GM23338 (cell line): ENCODE results near the gene IER5. TPM values are rescaled to one million over a fixed set of nuclear protein-coding genes. Genes with fewer than 3 reads are reported as not detected.

Experiments
- ATAC-seq: fragments of 200-7000 bp; cut with Tn5 transposase; 3 replicates; pipeline ENCODE4 v1.9.1; 2020
- DNase-seq: peaks from one replicate; pipeline ENCODE4 v3.0.0-alpha.2; 2015; ENCODE audit warnings: low spot score
- H2AFZ ChIP-seq: fragments of 200-600 bp; sonication (generic); 2 replicates; pipeline ENCODE4 v1.8.0; 2016; ENCODE audit warnings: antibody characterized with exemption, mild to moderate bottlenecking, moderate library complexity
- H3F3A ChIP-seq: fragments of 200-600 bp; sonication (generic); replicated peaks from 2 replicates; pipeline ENCODE4 v1.8.0; 2017; ENCODE audit warnings: antibody characterized with exemption, mixed run types, low read depth
- H3K27ac ChIP-seq: fragments of 200-600 bp; sonication (generic); 2 replicates; pipeline ENCODE4 v1.6.1; 2016; ENCODE audit warnings: low read depth
- H3K27me3 ChIP-seq: fragments of 200-600 bp; sonication (generic); 2 replicates; pipeline ENCODE4 v1.8.0; 2016; ENCODE audit warnings: mild to moderate bottlenecking, mixed run types, moderate library complexity; ENCODE audit not compliant: insufficient read depth
- H3K36me3 ChIP-seq: fragments of 200-600 bp; sonication (generic); 2 replicates; pipeline ENCODE4 v1.8.0; 2016; ENCODE audit warnings: mild to moderate bottlenecking; ENCODE audit not compliant: insufficient read depth
- H3K4me1 ChIP-seq: fragments of 200-600 bp; sonication (generic); 2 replicates; pipeline ENCODE4 v1.8.0; 2016; ENCODE audit warnings: mild to moderate bottlenecking, moderate library complexity; ENCODE audit not compliant: insufficient read depth
- H3K4me2 ChIP-seq: fragments of 200-600 bp; sonication (generic); 2 replicates; pipeline ENCODE4 v1.7.1; 2017; ENCODE audit warnings: mixed run types
- H3K4me3 ChIP-seq: fragments of 200-600 bp; sonication (generic); 2 replicates; pipeline ENCODE4 v1.6.1; 2016; ENCODE audit warnings: mixed run types
- H3K79me2 ChIP-seq: fragments of 200-600 bp; sonication (generic); replicated peaks from 2 replicates; pipeline ENCODE4 v1.8.0; 2017; ENCODE audit warnings: mild to moderate bottlenecking; ENCODE audit not compliant: insufficient read depth
- H3K9me2 ChIP-seq: fragments of 200-600 bp; sonication (generic); 2 replicates; pipeline ENCODE4 v1.8.0; 2017; ENCODE audit not compliant: insufficient read depth
- H4K20me1 ChIP-seq: fragments of 200-600 bp; sonication (generic); replicated peaks from 2 replicates; pipeline ENCODE4 v1.8.0; 2017; ENCODE audit warnings: mild to moderate bottlenecking; ENCODE audit not compliant: insufficient read depth
- H3K27ac Mint-ChIP-seq: 2 replicates; pipeline ENCODE4 v1.8.0; 2020; ENCODE audit warnings: inconsistent platforms, mild to moderate bottlenecking, moderate library complexity, mixed read lengths
- H3K27me3 Mint-ChIP-seq: 3 replicates; pipeline ENCODE4 v1.8.0; 2022; ENCODE audit warnings: low read depth, mild to moderate bottlenecking, moderate library complexity, mixed read lengths, inconsistent platforms; ENCODE audit not compliant: insufficient read depth, poor library complexity
- H3K36me3 Mint-ChIP-seq: 3 replicates; pipeline ENCODE4 v1.8.0; 2021; ENCODE audit warnings: low read depth, mild to moderate bottlenecking, inconsistent platforms, moderate library complexity, mixed read lengths
- H3K4me1 Mint-ChIP-seq: 3 replicates; pipeline ENCODE4 v1.8.0; 2020; ENCODE audit warnings: mild to moderate bottlenecking, inconsistent platforms, mixed read lengths
- H3K4me3 Mint-ChIP-seq: 3 replicates; pipeline ENCODE4 v1.8.0; 2021; ENCODE audit warnings: moderate library complexity, mild to moderate bottlenecking, inconsistent platforms, mixed read lengths
- H3K9me3 Mint-ChIP-seq: 3 replicates; pipeline ENCODE4 v1.8.0; 2020; ENCODE audit warnings: moderate library complexity, mild to moderate bottlenecking, inconsistent platforms, mixed read lengths
- CREB1 ChIP-seq: fragments of 250-450 bp; sonication (Bioruptor Pico); IDR thresholded peaks from 2 replicates; pipeline ENCODE4 v1.5.0; 2020; ENCODE audit warnings: low read depth, mild to moderate bottlenecking, moderate library complexity
- CTCF ChIP-seq, 2 experiments: fragments of 200-600 bp in 1 of 2; sonication (generic) in 1 of 2; conservative IDR thresholded peaks; 2 replicates each; pipeline versions ENCODE4 v1.5.1 to v1.6.1; 2016 to 2017; ENCODE audit warnings: antibody characterized with exemption in 2 of 2, low read depth in 2 of 2, mild to moderate bottlenecking in 2 of 2, moderate library complexity in 1 of 2
- ETS1 ChIP-seq: IDR thresholded peaks from 2 replicates; pipeline ENCODE4 v1.6.1; 2016; ENCODE audit warnings: antibody characterized with exemption
- EZH2 ChIP-seq: fragments of 200-600 bp; sonication (generic); IDR thresholded peaks from one replicate; pipeline ENCODE4 v1.8.0; 2017; ENCODE audit warnings: antibody characterized with exemption, mild to moderate bottlenecking, low read depth; ENCODE audit not compliant: unreplicated experiment
- EZH2phosphoT487 ChIP-seq: fragments of 200-600 bp; sonication (generic); IDR thresholded peaks from one replicate; pipeline ENCODE4 v1.8.1; 2018; ENCODE audit warnings: antibody characterized with exemption; ENCODE audit not compliant: unreplicated experiment
- JUNB ChIP-seq: IDR thresholded peaks from one replicate; pipeline ENCODE4 v1.6.1; 2016; ENCODE audit warnings: antibody characterized with exemption; ENCODE audit not compliant: unreplicated experiment
- NANOG ChIP-seq: IDR thresholded peaks from 2 replicates; pipeline ENCODE4 v1.6.1; 2016; ENCODE audit warnings: antibody characterized with exemption, borderline replicate concordance
- POLR2AphosphoS5 ChIP-seq: IDR thresholded peaks from 2 replicates; pipeline ENCODE4 v1.6.1; 2016; ENCODE audit warnings: antibody characterized with exemption, low read depth
- STAT1 ChIP-seq: IDR thresholded peaks from one replicate; pipeline ENCODE4 v1.6.1; 2016; ENCODE audit warnings: antibody characterized with exemption; ENCODE audit not compliant: unreplicated experiment
- ZNF114 ChIP-seq: fragments of 250-450 bp; sonication (Bioruptor Pico); IDR thresholded peaks from 2 replicates; pipeline ENCODE4 v1.5.0; 2020; ENCODE audit warnings: mild to moderate bottlenecking, moderate library complexity
- ZNF331 ChIP-seq: fragments of 250-450 bp; sonication (Bioruptor Pico); IDR thresholded peaks from 2 replicates; pipeline ENCODE4 v1.5.0; 2020; ENCODE audit warnings: low read depth, mild to moderate bottlenecking, moderate library complexity
- polyA plus RNA-seq: library from polyadenylated mRNA; unstranded; fragments of >200 nt; fragmentation: Nextera tagmentation; extraction: Ambion mirVana; gene quantifications from 2 replicates; pipeline ENCODE4 v1.2.1, GENCODE V29; 2016
- total RNA-seq: library from RNA; depleted of rRNA; stranded (reverse); fragments of >200 nt; shearing (Covaris generic); gene quantifications from 2 replicates; pipeline ENCODE4 v1.2.3, GENCODE V29; 2014
- TF ChIP-seq, protein P1 (sequence below): IDR thresholded peaks from one replicate; pipeline ENCODE4 v1.6.1; 2018; ENCODE audit warnings: antibody characterized with exemption; ENCODE audit not compliant: unreplicated experiment
- TF ChIP-seq, protein P2 (sequence below): fragments of 250-450 bp; sonication (Bioruptor Pico); IDR thresholded peaks from 2 replicates; pipeline ENCODE4 v1.5.0; 2020; ENCODE audit warnings: mild to moderate bottlenecking, moderate library complexity

Gene IER5
- total and polyA plus RNA-seq, 2 experiments from 2014 or later, result 3.8 to 9.5 TPM

GRCh38 chr1:181059435-181059834, 29.1 kb upstream of the IER5 start:
- Histone ChIP-seq H3K4me3 (no peak overlapping the region), H2AFZ (no peak overlapping the region), H3K9me2 (0 out of 2 replicates have a peak, but pooled peaks cover 12% of the 10 kb centered on the region), H3K4me1 (peaks cover 11% of the 10 kb centered on the region; the same call in 1 of the 2 replicates), H3F3A (no peaks in the 10 kb centered on the region), H3K27me3 (no peaks in the 10 kb centered on the region), H3K4me2 (no peak overlapping the region), H4K20me1 (no peaks in the 10 kb centered on the region), H3K36me3 (no peaks in the 10 kb centered on the region), H3K27ac (no peak overlapping the region), H3K79me2 (no peaks in the 10 kb centered on the region)
- Mint-ChIP-seq H3K4me1 (peaks cover 11% of the 10 kb centered on the region; the same call in 2 of the 3 replicates), H3K9me3 (no peaks in the 10 kb centered on the region), H3K36me3 (no peaks in the 10 kb centered on the region), H3K27me3 (no peaks in the 10 kb centered on the region), H3K27ac (no peak overlapping the region), H3K4me3 (no peak overlapping the region)
- ATAC-seq (no peak), DNase-seq (no peak)
- TF ChIP-seq, protein P1, sequence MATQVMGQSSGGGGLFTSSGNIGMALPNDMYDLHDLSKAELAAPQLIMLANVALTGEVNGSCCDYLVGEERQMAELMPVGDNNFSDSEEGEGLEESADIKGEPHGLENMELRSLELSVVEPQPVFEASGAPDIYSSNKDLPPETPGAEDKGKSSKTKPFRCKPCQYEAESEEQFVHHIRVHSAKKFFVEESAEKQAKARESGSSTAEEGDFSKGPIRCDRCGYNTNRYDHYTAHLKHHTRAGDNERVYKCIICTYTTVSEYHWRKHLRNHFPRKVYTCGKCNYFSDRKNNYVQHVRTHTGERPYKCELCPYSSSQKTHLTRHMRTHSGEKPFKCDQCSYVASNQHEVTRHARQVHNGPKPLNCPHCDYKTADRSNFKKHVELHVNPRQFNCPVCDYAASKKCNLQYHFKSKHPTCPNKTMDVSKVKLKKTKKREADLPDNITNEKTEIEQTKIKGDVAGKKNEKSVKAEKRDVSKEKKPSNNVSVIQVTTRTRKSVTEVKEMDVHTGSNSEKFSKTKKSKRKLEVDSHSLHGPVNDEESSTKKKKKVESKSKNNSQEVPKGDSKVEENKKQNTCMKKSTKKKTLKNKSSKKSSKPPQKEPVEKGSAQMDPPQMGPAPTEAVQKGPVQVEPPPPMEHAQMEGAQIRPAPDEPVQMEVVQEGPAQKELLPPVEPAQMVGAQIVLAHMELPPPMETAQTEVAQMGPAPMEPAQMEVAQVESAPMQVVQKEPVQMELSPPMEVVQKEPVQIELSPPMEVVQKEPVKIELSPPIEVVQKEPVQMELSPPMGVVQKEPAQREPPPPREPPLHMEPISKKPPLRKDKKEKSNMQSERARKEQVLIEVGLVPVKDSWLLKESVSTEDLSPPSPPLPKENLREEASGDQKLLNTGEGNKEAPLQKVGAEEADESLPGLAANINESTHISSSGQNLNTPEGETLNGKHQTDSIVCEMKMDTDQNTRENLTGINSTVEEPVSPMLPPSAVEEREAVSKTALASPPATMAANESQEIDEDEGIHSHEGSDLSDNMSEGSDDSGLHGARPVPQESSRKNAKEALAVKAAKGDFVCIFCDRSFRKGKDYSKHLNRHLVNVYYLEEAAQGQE, result no peak
- TF ChIP-seq EZH2phosphoT487, result no peak
- TF ChIP-seq ZNF114 (CRISPR knock-in tag), result no peak
- TF ChIP-seq, protein P2, sequence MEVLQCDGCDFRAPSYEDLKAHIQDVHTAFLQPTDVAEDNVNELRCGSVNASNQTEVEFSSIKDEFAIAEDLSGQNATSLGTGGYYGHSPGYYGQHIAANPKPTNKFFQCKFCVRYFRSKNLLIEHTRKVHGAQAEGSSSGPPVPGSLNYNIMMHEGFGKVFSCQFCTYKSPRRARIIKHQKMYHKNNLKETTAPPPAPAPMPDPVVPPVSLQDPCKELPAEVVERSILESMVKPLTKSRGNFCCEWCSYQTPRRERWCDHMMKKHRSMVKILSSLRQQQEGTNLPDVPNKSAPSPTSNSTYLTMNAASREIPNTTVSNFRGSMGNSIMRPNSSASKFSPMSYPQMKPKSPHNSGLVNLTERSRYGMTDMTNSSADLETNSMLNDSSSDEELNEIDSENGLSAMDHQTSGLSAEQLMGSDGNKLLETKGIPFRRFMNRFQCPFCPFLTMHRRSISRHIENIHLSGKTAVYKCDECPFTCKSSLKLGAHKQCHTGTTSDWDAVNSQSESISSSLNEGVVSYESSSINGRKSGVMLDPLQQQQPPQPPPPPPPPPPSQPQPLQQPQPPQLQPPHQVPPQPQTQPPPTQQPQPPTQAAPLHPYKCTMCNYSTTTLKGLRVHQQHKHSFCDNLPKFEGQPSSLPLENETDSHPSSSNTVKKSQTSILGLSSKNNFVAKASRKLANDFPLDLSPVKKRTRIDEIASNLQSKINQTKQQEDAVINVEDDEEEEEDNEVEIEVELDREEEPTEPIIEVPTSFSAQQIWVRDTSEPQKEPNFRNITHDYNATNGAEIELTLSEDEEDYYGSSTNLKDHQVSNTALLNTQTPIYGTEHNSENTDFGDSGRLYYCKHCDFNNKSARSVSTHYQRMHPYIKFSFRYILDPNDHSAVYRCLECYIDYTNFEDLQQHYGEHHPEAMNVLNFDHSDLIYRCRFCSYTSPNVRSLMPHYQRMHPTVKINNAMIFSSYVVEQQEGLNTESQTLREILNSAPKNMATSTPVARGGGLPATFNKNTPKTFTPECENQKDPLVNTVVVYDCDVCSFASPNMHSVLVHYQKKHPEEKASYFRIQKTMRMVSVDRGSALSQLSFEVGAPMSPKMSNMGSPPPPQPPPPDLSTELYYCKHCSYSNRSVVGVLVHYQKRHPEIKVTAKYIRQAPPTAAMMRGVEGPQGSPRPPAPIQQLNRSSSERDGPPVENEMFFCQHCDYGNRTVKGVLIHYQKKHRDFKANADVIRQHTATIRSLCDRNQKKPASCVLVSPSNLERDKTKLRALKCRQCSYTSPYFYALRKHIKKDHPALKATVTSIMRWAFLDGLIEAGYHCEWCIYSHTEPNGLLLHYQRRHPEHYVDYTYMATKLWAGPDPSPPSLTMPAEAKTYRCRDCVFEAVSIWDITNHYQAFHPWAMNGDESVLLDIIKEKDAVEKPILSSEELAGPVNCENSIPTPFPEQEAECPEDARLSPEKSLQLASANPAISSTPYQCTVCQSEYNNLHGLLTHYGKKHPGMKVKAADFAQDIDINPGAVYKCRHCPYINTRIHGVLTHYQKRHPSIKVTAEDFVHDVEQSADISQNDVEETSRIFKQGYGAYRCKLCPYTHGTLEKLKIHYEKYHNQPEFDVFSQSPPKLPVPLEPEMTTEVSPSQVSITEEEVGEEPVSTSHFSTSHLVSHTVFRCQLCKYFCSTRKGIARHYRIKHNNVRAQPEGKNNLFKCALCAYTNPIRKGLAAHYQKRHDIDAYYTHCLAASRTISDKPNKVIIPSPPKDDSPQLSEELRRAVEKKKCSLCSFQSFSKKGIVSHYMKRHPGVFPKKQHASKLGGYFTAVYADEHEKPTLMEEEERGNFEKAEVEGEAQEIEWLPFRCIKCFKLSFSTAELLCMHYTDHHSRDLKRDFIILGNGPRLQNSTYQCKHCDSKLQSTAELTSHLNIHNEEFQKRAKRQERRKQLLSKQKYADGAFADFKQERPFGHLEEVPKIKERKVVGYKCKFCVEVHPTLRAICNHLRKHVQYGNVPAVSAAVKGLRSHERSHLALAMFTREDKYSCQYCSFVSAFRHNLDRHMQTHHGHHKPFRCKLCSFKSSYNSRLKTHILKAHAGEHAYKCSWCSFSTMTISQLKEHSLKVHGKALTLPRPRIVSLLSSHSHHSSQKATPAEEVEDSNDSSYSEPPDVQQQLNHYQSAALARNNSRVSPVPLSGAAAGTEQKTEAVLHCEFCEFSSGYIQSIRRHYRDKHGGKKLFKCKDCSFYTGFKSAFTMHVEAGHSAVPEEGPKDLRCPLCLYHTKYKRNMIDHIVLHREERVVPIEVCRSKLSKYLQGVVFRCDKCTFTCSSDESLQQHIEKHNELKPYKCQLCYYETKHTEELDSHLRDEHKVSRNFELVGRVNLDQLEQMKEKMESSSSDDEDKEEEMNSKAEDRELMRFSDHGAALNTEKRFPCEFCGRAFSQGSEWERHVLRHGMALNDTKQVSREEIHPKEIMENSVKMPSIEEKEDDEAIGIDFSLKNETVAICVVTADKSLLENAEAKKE, result no peak
- TF ChIP-seq CTCF (conservative IDR thresholded peaks at IDR 0.05; ENCODE audit: low read depth in 2 of 2), result no peak
- no peak for TF ChIP-seq JUNB
- no peak for TF ChIP-seq ZNF331 (CRISPR knock-in tag)
- no peak for TF ChIP-seq CREB1 (CRISPR knock-in tag)
- TF ChIP-seq ETS1, result no peak
- TF ChIP-seq POLR2AphosphoS5, result no peak
- no peak for TF ChIP-seq NANOG
- no peak for TF ChIP-seq STAT1
- TF ChIP-seq EZH2, result no peak
